ENCODE measurements around the gene ABTB1.

Gene ABTB1

DNA sequence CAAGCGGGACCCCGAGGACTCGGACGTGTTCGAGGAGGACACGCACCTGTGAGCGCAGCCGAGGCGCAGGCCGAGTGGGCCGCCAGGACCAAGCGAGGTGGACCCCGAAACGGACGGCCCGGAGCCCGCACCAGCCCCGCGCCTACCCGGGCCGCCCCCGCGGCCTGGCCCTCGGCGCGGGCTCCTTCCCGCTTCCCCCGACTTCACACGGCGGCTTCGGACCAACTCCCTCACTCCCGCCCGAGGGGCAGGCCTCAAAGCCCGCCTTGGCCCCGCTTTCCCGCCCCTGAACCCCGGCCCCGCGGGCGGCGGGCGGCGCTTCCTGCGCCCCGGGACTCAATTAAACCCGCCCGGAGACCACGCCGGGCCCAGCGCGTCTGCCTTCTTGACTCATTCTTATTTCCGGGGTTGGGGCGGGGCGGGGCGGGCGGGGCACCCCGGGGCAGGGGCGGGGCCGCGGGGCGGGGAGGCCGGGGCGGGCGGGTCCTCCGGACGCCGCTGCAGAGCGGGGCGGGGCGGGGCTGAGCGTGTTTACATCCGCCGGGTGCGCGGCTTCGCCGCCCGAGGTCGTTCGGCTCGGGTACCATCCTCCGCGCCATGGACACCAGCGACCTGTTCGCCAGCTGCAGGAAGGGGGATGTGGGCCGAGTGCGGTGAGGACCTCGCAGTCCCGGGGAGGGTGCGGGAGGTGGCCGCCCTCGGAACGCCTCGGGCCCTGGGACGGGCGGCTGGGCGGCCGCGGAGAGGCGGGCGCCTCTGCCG, at the start of gene ABTB1:
Gene ABTB1 (plus strand): TSS at position 524 of the 762 bp plus-strand sequence. CDS start 74 bp downstream, at position 598.
- DNase-seq: peak; percentile 90

DNA sequence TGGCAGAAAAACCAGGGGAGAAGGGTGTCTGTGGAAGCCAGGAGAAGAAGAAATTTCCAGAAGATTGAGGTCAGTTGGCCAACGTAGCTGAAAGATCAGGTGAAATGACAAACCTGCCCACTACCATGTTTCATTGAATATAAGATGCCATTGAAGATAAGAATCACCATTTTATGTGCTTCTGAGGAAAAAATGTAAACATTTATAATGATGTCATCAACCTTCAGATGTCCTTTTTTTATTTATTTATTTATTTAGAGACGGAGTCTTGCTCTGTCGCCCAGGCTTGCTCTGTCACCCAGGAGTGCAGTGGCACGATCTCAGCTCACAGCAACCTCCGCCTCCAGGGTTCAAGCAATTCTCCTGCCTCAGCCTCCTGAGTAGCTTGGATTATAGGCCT, 48.7 kb upstream of the ABTB1 start:
- no peak for DNase-seq

DNA sequence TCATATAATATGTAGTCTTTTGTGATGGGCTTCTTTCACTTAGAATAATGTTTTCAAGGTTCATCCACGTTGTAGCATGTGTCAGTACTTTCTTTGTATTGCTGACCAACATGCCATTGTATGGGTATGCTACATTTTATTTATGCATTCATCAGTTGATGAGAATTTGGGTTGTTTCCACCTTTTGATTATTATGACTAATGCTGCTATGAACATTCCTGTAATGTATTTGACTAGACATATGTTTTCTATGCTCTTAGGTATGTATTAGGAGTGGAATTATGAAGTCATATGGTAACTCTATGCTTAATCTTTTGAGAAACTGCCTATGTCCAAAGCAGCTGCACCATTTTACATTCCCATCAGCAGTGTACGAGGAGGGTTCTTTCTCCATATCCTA, 46.9 kb upstream of the ABTB1 start:
- DNase-seq: no peak

DNA sequence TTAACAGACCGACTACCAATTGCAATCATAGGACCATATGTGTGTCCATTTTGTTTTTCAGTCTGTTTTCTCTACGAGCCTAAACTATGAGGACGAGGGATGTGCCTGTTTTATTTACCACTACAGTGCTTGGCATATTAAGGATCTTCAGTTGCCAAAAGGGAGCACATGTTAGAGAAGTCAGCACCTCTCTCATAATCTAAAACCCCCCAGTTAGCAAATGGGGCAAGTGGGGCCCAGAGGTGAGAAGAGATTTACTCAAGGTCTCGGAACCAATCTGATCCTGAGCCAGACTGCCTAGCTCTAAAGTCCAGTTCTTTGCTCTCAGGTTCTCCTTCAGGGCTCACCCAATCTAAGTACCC, 44.3 kb upstream of the ABTB1 start:
- no peak for DNase-seq

DNA sequence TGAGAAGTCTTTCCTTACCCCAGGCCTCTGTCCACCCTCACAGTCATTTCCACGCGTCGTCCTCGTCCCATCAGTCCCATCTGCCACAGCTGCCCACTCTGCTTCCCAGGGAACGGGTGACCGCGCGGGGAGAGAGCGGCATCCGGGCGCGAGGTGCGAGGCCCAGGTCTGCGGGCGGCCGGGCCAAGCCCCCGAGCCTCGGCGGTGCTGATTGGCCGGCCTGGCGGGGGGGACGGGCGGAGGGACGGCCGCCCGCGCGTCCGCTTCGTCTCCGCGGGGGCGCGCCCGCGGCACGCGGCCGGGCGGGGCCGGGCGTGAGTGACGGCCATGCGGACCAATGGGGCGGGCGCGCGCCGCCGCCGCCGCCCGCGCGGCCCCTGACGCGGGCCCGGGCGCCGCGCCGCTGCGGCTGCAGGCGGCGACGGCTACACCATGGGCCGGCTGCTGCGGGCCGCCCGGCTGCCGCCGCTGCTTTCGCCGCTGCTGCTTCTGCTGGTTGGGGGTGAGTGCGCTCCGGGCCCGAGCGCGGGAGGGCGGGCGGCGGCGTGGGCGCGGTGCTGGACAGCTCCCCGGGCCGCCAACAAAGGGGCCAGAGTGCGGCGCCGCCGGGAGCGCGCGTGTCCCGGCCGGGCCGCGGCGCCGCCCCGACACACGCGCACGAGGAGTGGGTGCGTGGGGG, 43.8 kb upstream of the ABTB1 start, which contains the start of gene PODXL2:
Gene PODXL2 (plus strand): TSS at position 398 of the 679 bp plus-strand sequence. CDS start 35 bp downstream, at position 433.
- peak; percentile 54 for DNase-seq

DNA sequence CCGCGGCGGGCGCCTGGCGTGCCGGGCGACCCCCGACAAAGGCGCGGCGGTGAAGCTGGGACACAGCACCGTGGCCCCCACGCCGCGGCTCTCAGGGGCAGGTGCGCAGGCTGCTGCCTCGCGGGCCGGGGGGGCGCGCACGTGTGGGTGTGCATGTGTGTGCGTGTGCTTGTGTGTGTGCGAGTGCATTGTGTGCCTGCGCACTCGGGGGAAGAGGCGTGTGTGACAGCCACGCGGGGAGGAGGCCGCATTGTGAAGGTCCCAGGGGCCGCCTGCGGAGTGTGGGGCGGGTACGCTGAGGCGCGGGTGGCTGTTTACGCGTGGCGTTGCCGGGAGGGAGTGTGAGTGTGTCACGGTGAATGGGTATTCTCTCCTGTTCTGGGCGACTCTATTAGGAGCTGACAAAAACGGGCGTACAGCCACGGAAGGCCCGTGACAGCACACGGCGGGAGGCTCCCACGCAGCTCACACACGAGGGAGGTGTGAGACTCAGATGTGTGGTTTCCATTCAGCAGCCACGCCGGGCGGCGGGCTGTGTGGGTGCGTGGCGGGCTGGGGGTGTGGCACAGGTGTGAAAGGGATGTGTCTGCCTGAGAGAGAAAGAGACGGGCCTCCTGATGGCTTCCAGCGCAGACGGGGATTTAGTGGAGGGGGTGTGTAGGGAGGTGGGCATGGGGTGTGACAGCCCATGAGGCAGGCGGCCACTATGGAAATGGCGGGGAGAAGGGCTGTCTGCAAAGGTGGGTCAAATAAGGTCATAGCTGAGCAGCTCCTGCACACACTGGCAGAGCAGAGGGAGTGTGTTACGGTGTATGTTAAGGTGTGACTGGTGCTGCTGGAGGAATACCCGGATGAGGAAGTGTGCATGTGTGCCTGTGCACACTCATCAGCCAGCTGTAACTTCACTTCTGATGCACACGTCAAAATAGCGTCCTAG, 43.0 kb upstream of the ABTB1 start:
- no peak for DNase-seq

DNA sequence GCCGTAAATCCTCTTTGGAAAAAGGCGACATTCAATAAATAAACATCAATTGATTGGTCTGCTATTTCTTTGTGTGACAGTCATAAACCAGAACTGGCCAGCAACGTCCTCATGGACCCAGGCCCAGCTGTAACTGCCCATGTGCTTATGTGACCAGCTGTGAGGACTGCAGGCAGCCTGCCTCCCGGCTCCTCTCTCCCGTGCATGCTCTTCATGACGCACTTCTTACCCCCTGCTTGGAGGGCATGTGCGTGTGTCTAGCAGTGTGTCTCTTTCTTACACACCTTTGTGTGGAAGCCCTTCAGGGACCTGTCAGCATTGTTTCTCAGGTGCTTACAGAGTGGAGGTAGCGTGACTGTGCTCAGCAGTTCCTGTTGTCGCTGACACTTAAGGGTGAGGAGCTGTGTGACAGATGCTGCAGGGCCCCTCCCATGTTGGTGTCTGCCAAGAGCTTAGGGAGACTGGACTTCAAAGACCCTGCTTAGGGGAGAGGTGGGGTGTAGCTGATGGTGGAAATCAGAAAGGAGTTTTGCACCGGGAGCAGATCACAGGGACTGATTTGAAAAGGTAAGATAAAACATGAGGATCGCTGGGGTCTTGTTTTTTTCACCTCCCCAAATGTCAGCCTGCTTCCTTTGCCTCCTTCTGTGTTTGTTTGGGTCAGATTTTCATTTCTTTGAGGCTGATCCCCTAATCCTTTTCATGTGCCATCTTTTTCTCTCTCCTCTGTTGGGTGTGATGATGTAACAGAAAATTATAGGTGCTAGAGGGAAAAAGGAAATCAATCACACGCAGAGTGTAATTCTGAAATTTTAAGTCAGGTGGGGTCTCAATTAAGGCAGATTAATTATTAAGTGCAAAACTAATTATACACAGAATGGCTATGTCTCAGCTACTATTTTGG, 41.7 kb upstream of the ABTB1 start:
- DNase-seq: peak; percentile 52

DNA sequence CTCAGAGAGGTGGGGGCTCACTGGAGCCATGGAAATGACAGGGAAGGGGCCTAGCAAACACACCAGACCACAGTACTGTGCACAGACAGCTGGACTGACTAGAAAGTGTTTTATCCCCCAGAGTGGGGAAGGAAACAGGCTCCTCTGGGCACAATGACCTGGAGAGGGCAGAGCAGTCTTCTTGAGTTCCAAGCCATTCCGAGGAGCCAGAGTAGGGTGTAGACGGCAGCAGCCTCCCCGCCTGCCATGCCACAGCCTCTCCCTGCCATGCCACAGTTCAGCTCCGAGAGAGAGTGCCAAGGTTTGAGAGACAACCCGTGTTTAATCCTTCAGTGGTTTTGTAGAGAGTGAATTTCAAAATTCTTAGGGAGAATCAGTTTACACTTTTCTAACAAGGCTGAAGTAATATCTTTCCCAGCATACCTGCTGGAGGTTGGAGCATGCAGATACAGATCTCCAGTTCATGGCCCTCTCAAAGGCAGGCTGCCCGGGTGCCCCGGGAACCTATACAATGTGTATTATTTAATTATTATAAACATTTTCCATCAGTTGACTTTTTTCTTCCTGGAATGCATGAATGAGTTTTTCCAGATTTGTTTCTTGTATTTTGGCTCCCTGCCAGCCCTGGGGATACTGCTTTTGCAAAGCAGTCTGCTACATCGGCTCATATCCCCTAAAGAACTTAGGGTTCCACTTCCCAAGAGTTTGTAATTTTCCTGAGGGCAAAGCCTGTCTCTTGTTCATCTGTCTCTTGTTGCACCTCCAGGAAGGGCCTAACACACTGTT, 40.5 kb upstream of the ABTB1 start:
- no peak for DNase-seq

DNA sequence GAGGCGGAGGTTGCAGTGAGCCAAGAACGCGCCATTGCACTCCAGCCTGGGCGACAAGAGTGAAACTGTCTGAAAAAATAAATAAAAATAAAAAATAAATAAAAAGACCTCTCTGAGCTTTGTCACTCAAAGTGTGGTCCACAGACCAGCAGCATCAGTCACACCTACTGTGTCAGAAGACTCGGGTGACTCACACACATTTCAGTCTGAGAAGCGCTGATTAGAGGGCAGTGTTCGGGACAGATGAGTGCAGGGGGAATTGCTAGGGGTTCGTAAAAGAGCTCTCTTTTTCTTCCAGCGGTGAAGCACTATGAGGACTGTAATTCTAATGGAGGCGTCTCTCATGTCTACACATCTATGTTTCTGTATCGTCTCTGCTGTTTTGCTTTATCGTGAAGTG, 38.1 kb upstream of the ABTB1 start:
- no peak for DNase-seq

DNA sequence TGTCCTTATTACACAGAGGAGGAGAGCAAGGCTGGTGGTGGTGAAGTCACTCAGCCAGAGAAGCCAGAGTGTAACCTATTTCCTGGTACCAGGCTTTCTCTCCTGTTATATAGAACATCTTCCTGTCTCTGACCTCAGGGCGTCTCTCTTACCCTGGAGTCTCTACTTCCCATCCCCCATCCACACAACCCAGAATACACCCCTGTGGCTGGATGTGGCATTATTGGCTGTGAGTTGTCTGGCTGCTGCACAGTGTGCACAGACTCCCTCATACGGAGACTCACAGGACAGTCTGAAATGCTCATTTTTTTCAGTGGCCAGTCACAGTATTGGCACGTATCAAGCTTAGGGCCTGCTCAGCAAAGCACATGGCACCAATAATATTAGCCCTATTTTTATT, 35.2 kb upstream of the ABTB1 start:
- DNase-seq: no peak

DNA sequence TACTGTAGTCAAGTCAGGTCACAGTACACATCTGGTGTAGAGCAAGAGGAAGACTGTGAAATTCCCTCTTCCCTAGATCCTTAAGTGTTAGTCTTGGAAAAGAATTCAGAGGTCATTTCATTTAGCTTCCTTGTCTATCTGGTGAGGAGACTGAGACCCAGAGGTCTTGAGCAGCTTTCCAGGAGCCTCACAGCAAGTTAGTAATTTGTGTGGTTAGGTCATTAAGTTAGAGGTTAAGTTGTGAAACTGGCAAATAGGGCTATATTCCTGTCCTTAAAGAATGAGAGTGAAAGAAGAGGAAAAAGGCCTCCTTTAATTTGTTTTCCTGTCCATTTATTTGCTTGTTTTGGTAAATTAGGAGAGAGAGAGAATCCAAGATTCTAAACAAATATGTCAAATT, 34.8 kb upstream of the ABTB1 start:
- no peak for DNase-seq

DNA sequence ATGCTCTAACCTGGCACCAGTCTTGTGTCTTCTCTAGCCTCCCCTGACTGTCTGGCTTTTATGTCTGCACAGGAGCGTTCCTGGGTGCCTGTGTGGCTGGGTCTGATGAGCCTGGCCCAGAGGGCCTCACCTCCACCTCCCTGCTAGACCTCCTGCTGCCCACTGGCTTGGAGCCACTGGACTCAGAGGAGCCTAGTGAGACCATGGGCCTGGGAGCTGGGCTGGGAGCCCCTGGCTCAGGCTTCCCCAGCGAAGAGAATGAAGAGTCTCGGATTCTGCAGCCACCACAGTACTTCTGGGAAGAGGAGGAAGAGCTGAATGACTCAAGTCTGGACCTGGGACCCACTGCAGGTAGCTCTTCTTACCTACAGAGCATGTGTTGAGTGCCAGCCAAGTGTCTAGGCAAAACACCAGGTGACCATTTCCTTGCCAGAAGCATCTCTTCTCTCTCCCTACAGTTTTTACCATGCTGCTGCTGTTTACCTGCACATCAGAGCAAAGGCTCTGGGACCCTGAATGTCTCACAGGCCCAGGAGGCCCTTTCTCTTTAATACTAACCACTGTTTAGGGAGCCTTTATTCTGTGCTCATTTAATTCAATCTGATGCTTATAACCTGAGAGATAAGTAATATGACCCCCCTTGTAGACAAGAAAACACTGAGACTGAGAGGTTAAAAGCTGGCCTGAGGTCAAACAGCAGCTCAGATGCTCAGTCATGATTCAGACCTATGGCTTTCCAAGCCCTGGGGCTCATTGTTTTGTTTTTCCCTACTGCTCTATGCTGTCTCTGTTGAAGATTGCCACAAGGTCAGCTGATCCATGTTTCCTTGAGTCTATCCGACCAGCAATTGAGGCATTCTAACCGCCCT, 33.3 kb upstream of the ABTB1 start:
- DNase-seq: no peak

DNA sequence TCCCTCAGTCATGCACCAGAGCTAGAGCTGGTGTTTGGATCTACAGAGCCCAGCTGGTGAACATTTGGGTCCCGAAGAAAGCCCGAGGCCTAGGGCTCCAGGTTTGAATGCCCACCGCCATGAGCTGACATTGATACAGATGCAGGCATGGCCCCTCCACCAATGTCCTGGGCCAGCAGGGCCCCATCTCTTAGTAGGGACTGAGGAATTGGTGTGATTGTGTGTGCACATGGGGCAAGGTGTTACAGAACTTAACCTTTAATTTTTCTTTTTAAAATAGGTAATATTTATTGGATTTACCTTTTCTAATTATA, 32.8 kb upstream of the ABTB1 start:
- DNase-seq: no peak

DNA sequence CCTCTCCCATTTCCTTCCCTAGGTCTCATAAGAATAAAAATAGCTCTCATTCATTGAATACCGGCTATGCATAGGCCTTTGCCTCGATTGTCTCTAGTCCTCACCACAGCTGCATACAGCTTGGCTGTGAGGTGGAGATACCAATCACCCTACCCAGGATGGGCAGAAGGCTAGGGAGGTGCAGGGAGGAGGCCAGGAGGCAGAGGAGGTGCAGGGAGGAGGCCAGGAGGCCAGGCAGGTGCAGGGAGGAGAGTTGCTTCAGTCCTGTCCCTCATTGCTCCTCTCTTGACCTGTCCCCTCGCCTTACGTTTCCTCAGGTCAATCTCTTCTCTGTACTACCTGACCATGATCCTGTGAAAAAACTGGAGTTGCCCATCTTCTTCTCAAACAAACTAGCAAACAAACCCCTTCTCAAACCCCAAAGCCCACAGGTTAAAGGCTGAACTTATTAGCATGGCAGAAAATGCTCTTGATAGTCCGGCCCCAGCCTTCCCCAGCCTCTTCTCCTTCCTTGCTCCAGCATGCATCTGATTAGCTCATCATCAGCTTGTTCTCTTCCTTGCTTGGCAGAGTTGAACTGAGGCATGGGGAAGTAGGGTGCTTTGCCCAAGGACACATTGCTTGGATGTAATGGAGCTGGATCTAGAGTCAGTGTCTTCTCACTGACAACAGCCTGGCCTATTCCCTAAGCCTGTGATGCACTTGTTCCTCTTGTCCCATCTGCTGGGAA, 27.9 kb upstream of the ABTB1 start:
- no peak for DNase-seq

DNA sequence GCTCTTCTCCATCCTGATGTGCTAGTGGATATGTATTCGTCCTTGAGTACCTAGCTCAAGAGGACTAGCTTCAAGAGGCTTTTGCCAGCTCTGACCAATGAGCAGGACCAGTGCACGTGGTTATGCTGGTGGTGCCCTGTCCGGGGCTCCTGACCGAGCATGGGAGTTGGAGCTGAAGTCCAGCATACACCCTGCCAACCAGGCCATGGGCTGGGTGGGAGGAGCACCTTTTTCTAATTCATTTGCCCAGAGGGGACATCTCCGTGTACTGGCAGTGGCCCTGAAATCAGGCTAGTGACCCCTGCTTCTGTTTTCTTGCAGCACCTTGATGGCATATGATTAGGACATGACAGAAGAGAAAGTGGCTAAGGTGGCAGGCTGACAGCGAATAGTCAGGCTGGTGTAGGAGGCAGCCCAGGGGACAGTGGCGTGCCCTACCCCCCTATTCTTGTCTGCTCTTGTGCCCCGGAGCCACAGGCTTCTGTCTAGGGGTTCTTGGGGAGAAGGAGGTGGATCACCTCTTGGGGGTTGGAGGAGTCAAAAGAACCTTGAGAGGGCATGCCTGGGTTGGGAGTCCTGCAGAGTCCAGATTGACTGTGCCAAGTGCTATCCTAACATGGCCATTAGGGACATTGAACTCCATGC, 27.3 kb upstream of the ABTB1 start:
- DNase-seq: no peak

DNA sequence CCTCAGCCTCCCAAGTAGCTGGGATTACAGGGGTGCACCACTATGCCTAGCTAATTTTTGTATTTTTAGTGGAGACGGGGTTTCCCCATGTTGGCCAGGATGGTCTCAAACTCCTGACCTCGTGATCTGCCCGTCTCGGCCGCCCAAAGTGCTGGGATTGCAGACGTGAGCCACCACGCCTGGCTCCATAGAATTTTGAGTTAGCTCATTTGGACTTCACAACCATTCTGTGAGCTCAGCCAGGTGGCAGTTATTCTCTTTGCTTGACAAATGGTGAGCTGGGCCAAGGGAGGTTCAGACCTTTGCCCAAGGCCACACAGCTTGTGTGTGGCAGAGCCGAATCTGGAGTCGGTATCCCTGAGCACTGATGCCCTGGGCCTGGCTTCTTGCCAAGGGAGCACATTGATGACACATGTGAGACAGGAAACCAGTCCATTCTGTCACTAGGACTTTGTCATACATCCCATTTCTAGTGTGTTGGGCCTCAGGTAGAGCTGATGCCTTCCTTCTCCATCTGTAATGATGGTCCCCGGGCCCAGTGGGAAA, 26.2 kb upstream of the ABTB1 start:
- DNase-seq: no peak

DNA sequence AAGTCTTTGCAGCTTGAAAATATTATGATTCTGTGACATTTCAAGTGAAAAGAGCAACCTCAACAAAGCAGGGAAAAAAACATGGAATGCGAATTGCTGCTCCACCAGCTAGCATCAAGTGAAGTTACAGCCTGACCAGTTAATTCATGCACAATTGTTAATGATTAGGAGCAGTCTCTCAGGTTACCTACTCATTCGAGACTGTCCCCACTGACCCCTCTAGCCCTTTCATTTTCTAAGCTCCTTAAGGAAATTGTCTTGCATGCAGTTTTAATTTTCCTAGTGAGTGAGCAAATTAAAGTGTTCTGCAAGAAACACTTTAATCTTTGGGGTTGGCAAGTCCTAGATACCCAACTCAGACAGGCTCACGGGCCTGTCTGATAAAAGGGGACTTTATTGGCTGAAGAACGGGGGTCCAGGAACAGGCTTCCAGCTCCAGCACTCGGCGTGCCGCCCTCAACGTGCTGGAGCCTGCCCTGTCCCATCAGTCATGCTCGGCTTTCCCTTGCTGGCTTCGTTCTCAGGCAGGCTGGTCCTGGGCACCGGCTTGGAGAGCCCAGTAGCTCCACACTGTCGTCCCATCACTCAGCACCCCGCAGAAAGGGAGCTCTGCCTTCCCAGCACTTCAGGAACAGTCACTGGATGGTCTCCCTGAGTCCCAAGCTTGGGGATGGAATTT, 25.4 kb upstream of the ABTB1 start:
- DNase-seq: no peak

DNA sequence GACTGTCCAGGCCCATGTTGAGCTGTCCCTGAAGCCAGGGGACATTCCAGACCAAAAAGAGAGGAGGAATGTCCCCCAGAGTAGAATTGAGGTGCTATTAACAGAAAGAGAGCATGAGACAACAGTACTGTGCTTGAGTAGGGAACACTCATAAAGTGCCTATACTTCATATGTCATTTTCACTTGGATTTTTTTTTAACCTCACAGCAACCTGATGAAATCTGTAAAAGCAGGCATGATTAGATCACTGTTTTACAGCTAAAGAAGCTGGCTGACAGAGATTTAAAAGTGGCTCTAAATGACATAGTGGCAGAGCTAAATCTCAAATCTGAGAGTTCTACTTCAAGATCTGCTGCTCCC, 24.9 kb upstream of the ABTB1 start:
- no peak for DNase-seq

DNA sequence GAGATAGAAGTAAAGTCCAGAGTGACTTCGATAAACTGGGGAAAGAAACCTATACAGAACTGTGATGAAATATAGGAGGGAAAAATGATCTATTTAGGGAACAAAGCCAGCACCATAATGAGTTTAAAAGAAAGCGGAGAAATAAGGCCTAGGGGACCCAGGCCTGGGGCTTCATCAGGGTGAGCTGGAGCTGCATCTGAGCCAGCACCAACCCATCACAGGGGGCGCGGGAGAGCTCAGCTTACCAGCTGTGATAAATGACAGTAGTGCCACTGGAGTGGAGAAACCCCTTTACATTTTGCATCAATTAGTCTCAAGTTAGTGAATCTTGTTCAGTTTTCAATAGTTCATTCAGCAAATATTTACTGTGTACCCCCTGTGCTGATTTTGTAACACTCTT, 22.5 kb upstream of the ABTB1 start:
- DNase-seq: no peak

Measured in NCI-H2107 (cell line).